CD8-positive, alpha-beta memory T cell (primary cell): Measurements from ENCODE around the gene PVALEF. TPM values are rescaled to one million over a fixed set of nuclear protein-coding genes. Genes with fewer than 3 reads are reported as not detected.

ENCODE experiments used
- CTCF ChIA-PET: fragments of 350-600 bp; sonication (Branson Sonifier 250); formaldehyde crosslinking; loops from one replicate; lab custom pipeline; 2021; ENCODE audit warnings: antibody characterized with exemption; lab: Charles Lee
- POLR2A ChIA-PET: fragments of 350-600 bp; sonication (Branson Sonifier 250); formaldehyde crosslinking; loops from one replicate; lab custom pipeline; 2021; ENCODE audit warnings: antibody characterized with exemption; lab: Charles Lee
- DNase-seq, 5 donors: peaks; one replicate each; pipeline versions ENCODE4 v3.0.0 to v3.0.0-alpha.2; 2020 to 2022; ENCODE audit warnings: mixed read lengths in 1 of 5
- H3K27ac ChIP-seq: one replicate; pipeline ENCODE4 v1.7.0; 2013; ENCODE audit warnings: low read depth, mild to moderate bottlenecking, low read length, moderate library complexity
- H3K27me3 ChIP-seq: 2 replicates; pipeline ENCODE4 v1.7.0; 2013; ENCODE audit warnings: low read length, mild to moderate bottlenecking; ENCODE audit not compliant: insufficient read depth, poor library complexity, severe bottlenecking
- H3K36me3 ChIP-seq: 2 replicates; pipeline ENCODE4 v1.7.0; 2013; ENCODE audit warnings: mild to moderate bottlenecking, low read length, moderate library complexity; ENCODE audit not compliant: insufficient read depth
- H3K4me1 ChIP-seq: 2 replicates; pipeline ENCODE4 v1.7.0; 2013; ENCODE audit warnings: mild to moderate bottlenecking, low read length, moderate library complexity; ENCODE audit not compliant: insufficient read depth
- H3K4me3 ChIP-seq: 2 replicates; pipeline ENCODE4 v1.7.0; 2013; ENCODE audit warnings: mild to moderate bottlenecking, low read length
- H3K9me3 ChIP-seq: 2 replicates; pipeline ENCODE4 v1.7.0; 2013; ENCODE audit warnings: mild to moderate bottlenecking, low read length
- H3K27ac Mint-ChIP-seq, 8 donors: one replicate each; pipeline ENCODE4 v1.8.0; 2020 to 2021; ENCODE audit warnings: mixed read lengths in 8 of 8, mild to moderate bottlenecking in 6 of 8, inconsistent platforms in 3 of 8, moderate library complexity in 3 of 8
- H3K27me3 Mint-ChIP-seq, 2 donors: one replicate each; pipeline ENCODE4 v1.8.0; 2020 to 2021; ENCODE audit warnings: mixed read lengths in 2 of 2, mild to moderate bottlenecking in 1 of 2, moderate library complexity in 1 of 2
- H3K36me3 Mint-ChIP-seq, 3 donors: one replicate each; pipeline ENCODE4 v1.8.0; 2020 to 2021; ENCODE audit warnings: mixed read lengths in 3 of 3, inconsistent platforms in 1 of 3, mild to moderate bottlenecking in 1 of 3
- H3K4me1 Mint-ChIP-seq, 3 donors: one replicate each; pipeline ENCODE4 v1.8.0; 2020 to 2021; ENCODE audit warnings: mixed read lengths in 3 of 3, inconsistent platforms in 1 of 3, mild to moderate bottlenecking in 1 of 3
- H3K4me3 Mint-ChIP-seq, 7 donors: one replicate each; pipeline ENCODE4 v1.8.0; 2020 to 2021; ENCODE audit warnings: mixed read lengths in 7 of 7, mild to moderate bottlenecking in 6 of 7, moderate library complexity in 4 of 7, inconsistent platforms in 2 of 7
- H3K9me3 Mint-ChIP-seq, 5 donors: one replicate each; pipeline ENCODE4 v1.8.0; 2020 to 2022; ENCODE audit warnings: mixed read lengths in 5 of 5, mild to moderate bottlenecking in 3 of 5, moderate library complexity in 2 of 5, inconsistent platforms in 1 of 5
- polyA plus RNA-seq: library from polyadenylated mRNA; unstranded; fragments of 300-500 nt; fragmentation: Illumina TruSeq; gene quantifications from one replicate; pipeline ENCODE4 v1.2.3, GENCODE V29; 2021
- total RNA-seq, 2 experiments: library from RNA; stranded (reverse); gene quantifications; one replicate each; pipeline ENCODE4 v1.2.3, GENCODE V29; 2021

The PVALEF gene
- total and polyA plus RNA-seq, 3 experiments from 2014 or later = not detected

- no peak for DNase-seq
- Mint-ChIP-seq H3K4me1 (no peaks in the 10 kb centered on the region), H3K9me3 (no peaks in the 10 kb centered on the region), H3K27ac (peak overlapping the region in 1 of 8 donors; percentile 17), H3K27me3 (peaks cover 2 to 8% of the 10 kb centered on the region in 2 donors), H3K4me3 (no peak overlapping the region), H3K36me3 (no peaks in the 10 kb centered on the region)
- ChIA-PET POLR2A (no interaction called here), CTCF (no interaction called here)
- Histone ChIP-seq H3K27ac (no peak overlapping the region), H3K4me3 (no peak overlapping the region), H3K27me3 (no peaks in the 10 kb centered on the region), H3K4me1 (no peaks in the 10 kb centered on the region), H3K9me3 (no peaks in the 10 kb centered on the region), H3K36me3 (no peaks in the 10 kb centered on the region)
Observed at GRCh38 chr17:81184555-81184954, 19.2 kb downstream of the PVALEF start.

DNA sequence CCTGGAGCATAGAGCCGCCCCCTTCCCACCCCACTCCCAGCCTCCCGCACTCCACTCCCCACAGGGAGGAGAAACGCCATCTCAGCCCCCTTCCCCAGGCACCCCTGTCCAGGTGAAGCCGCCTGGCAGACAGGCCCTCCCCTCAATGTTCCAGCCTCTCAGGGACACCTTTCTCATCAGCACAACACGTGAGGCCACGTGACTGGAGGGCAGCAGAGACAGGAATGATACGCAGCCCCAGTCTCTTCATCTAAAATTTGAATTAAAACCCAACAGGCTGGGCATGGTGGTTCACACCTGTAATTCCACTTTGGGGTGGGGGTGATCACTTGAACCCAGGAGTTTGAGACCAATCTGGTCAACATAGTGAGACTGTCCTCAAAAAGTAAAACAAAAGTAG is 20.9 kb downstream of the PVALEF start:
- no peaks in the 10 kb centered on the region for H3K9me3 Mint-ChIP-seq
- no peak overlapping the region for H3K27ac Mint-ChIP-seq
- peaks cover 2 to 8% of the 10 kb centered on the region in 2 donors for H3K27me3 Mint-ChIP-seq
- ChIA-PET CTCF (no interaction called here), POLR2A (no interaction called here)
- H3K27me3 ChIP-seq = no peaks in the 10 kb centered on the region
- no peaks in the 10 kb centered on the region for H3K4me1 Mint-ChIP-seq
- no peak overlapping the region for H3K27ac ChIP-seq
- DNase-seq = no peak
- H3K4me1 ChIP-seq = no peaks in the 10 kb centered on the region
- no peaks in the 10 kb centered on the region for H3K36me3 ChIP-seq
- H3K36me3 Mint-ChIP-seq = no peaks in the 10 kb centered on the region
- no peaks in the 10 kb centered on the region for H3K9me3 ChIP-seq
- H3K4me3 Mint-ChIP-seq = no peak overlapping the region
- H3K4me3 ChIP-seq = no peak overlapping the region

DNA sequence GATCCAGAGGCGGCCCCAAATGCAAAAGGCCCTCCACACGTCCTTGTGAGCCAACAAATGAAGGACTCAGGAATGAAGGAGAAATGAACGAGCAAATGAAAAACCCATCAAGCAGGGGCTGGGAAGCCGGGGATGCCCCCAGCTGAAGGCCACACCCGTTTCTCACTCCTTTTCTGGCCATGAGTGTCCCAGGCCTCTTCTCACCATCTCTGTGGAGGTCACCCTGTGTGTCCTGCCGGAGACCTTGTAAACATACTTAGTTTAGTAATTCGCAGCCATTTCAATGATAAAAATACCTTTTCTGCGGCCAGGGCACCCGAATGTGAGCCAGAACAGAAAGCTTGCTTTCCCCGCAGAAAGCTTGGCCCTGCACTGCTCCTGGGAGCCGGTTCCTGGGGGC is 21.8 kb downstream of the PVALEF start:
- Histone ChIP-seq H3K27me3 (no peaks in the 10 kb centered on the region), H3K27ac (no peak overlapping the region), H3K9me3 (no peaks in the 10 kb centered on the region), H3K4me1 (no peaks in the 10 kb centered on the region), H3K4me3 (no peak overlapping the region), H3K36me3 (no peaks in the 10 kb centered on the region)
- no peak overlapping the region for H3K27ac Mint-ChIP-seq
- DNase-seq = no peak
- CTCF ChIA-PET = no interaction called here
- POLR2A ChIA-PET = no interaction called here
- H3K27me3 Mint-ChIP-seq = peaks cover 2 to 8% of the 10 kb centered on the region in 2 donors
- no peaks in the 10 kb centered on the region for H3K4me1 Mint-ChIP-seq
- no peak overlapping the region for H3K4me3 Mint-ChIP-seq
- no peaks in the 10 kb centered on the region for H3K9me3 Mint-ChIP-seq
- H3K36me3 Mint-ChIP-seq = no peaks in the 10 kb centered on the region

DNA sequence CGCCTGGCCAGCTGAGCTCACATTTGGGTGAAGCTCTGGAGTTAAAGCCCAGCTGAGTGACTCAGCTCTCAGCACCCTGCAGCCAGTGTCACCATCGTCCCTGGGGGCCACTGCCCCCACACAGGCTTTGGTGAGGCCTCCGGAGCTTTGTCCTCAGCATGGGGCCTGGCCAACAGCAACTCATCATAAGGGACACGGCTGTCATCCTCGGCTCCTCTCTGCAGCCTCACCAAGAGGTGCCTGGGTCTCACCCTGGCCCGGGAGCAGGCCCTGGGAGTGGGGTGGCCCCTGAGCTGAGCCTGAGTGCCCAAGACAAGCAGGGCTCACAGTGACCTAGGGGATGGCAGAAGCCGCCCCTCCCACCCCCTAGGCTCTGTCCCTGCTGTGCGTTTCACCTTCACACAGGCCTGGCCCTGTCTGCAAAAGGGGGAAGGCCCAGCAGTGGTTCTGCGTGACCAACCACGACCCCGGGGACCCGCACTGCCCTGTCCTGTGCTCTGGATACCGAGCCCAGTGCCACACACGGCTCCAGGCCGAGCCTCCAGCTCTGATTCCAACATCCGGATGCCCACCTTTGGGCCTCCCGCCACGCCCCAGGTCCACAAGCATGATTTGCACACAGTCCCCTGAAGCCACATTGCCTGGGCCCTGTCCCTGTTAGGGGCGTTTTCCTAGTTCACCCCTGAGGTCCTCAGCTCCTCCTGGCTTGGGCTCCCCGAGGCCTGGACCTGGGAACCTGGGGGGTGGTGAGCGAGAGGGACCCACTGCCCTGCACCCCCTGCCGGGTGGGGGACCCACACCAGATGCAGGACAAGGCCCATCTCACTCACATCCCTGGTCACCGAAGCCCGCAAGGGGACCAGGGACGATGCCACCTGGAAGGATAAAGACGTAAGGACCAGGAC is 22.5 kb downstream of the PVALEF start:
- Histone ChIP-seq H3K36me3 (no peaks in the 10 kb centered on the region), H3K9me3 (no peaks in the 10 kb centered on the region), H3K4me3 (no peak overlapping the region), H3K27me3 (no peaks in the 10 kb centered on the region), H3K27ac (no peak overlapping the region), H3K4me1 (no peaks in the 10 kb centered on the region)
- POLR2A ChIA-PET = no interaction called here
- Mint-ChIP-seq H3K36me3 (no peaks in the 10 kb centered on the region), H3K9me3 (no peaks in the 10 kb centered on the region), H3K27ac (no peak overlapping the region), H3K27me3 (peaks cover under 1 to 8% of the 10 kb centered on the region in 2 donors), H3K4me3 (no peak overlapping the region), H3K4me1 (no peaks in the 10 kb centered on the region)
- DNase-seq = no peak
- CTCF ChIA-PET = no interaction called here

GRCh38 chr17:81188491-81188840 is 23.2 kb downstream of the PVALEF start:
- ChIA-PET POLR2A (interaction anchor here (0.6 kb wide), 1 partner anchor 710 kb away, joined by 10 read pairs; no protein-coding TSS in a partner anchor), CTCF (interaction anchor here (0.9 kb wide), 1 partner anchor 17 kb away, joined by 3 read pairs; no protein-coding TSS in a partner anchor)
- Mint-ChIP-seq H3K36me3 (no peaks in the 10 kb centered on the region), H3K27me3 (peaks cover 0 to 8% of the 10 kb centered on the region in 2 donors), H3K4me3 (no peak overlapping the region), H3K9me3 (no peaks in the 10 kb centered on the region), H3K4me1 (no peaks in the 10 kb centered on the region), H3K27ac (no peak overlapping the region)
- H3K4me1 ChIP-seq = no peaks in the 10 kb centered on the region
- no peak overlapping the region for H3K4me3 ChIP-seq
- H3K27ac ChIP-seq = no peak overlapping the region
- H3K36me3 ChIP-seq = no peaks in the 10 kb centered on the region
- no peaks in the 10 kb centered on the region for H3K9me3 ChIP-seq
- DNase-seq = no peak
- H3K27me3 ChIP-seq = no peaks in the 10 kb centered on the region

DNA sequence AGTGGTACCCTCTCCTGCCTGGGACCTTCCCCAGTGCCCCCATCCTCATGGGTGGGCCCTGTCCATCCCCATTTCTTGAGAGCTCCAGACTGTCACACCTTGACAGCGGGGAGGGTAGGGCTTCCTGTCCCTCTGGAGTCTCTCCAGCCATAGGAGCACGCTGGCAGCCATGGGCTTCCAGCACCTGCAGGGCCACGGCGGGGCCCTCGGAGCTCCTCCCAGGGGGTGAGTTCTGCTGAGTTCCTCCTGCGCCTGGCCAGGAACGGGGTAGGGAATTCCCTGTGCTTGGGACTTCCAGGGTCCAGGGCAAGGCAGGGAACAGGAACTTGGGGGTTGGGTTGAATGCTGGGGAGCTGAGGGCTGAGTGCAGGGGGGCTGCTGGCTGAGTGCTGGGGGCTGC is 23.7 kb downstream of the PVALEF start:
- Mint-ChIP-seq H3K4me1 (no peaks in the 10 kb centered on the region), H3K36me3 (no peaks in the 10 kb centered on the region), H3K4me3 (no peak overlapping the region), H3K27ac (no peak overlapping the region), H3K27me3 (peaks cover 0 to 7% of the 10 kb centered on the region in 2 donors), H3K9me3 (no peaks in the 10 kb centered on the region)
- Histone ChIP-seq H3K4me3 (no peak overlapping the region), H3K27ac (no peak overlapping the region), H3K4me1 (no peaks in the 10 kb centered on the region), H3K36me3 (no peaks in the 10 kb centered on the region), H3K27me3 (no peaks in the 10 kb centered on the region), H3K9me3 (no peaks in the 10 kb centered on the region)
- ChIA-PET CTCF (interaction anchor here (0.9 kb wide), 1 partner anchor 16 kb away, joined by 3 read pairs; no protein-coding TSS in a partner anchor), POLR2A (interaction anchor here (0.6 kb wide), 1 partner anchor 711 kb away, joined by 10 read pairs; no protein-coding TSS in a partner anchor)
- DNase-seq = no peak

DNA sequence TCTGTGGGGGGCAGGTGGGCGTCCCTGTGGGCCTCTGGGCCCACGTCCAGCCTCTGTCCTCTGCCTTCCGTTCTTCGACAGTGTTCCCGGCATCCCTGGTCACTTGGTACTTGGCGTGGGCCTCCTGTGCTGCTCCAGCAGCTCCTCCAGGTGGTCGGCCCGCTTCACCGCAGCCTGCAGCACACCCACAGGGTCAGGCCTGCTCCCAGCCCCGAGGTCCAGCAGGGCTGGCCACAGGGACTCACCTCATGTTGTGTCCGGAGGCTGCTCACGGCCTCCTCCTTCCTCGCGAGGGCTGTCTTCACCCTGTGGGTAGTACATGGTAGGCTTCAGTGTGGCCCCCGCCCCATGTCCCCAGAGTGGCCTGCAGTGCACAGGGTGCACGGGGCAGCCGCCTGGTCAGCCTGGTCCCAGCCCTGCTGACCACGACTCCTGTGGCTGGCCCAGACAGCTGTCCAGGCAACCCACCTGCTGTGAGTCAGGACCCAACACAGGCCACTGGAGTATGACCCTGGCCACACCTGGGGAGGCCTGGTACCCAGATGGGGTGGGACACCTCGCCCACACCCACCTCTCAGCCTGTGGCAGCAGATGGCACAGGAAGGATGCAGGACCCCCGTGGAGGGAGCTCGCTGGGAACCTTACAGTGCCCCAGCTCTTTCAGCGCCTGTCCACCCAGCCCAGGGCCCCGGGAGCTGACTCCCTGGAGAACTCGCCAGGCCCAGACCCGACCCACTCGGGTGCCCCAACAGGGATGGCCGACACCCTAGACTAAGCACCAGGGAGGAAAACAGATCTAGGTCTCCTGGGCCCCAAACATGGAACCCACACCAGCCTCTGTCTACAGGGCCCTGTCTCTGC is 24.6 kb downstream of the PVALEF start:
- Histone ChIP-seq H3K27ac (no peak overlapping the region), H3K9me3 (no peaks in the 10 kb centered on the region), H3K4me1 (no peaks in the 10 kb centered on the region), H3K27me3 (no peaks in the 10 kb centered on the region), H3K36me3 (no peaks in the 10 kb centered on the region), H3K4me3 (no peak overlapping the region)
- CTCF ChIA-PET = no interaction called here
- no peak for DNase-seq
- Mint-ChIP-seq H3K4me3 (no peak overlapping the region), H3K4me1 (no peaks in the 10 kb centered on the region), H3K27ac (no peak overlapping the region), H3K27me3 (peaks cover 0 to 3% of the 10 kb centered on the region in 2 donors), H3K36me3 (no peaks in the 10 kb centered on the region), H3K9me3 (no peaks in the 10 kb centered on the region)
- POLR2A ChIA-PET = no interaction called here

DNA sequence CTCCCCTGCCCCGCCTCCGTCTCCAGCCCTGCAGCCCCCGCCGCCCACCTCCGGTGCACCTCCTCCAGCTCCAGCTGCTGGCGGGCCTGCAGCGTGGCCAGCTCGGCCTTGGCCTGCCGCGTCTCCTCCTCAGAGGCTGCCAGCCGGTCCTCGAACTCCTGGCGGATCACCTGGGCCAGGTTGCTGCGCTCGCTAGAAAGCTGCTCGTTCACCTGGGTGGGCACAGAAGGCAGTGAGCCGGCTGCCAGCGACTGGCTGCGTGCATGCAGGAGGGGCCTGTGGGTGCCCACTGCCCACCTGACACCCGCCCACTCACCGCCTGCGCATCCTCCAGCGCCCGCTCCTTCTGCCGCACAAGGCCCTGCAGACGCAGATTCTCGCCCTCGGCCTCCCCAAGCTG is 25.3 kb downstream of the PVALEF start:
- Mint-ChIP-seq H3K27me3 (no peaks in the 10 kb centered on the region), H3K27ac (no peak overlapping the region), H3K36me3 (no peaks in the 10 kb centered on the region), H3K9me3 (no peaks in the 10 kb centered on the region), H3K4me1 (no peaks in the 10 kb centered on the region), H3K4me3 (no peak overlapping the region)
- no peaks in the 10 kb centered on the region for H3K36me3 ChIP-seq
- no peaks in the 10 kb centered on the region for H3K4me1 ChIP-seq
- H3K9me3 ChIP-seq = no peaks in the 10 kb centered on the region
- ChIA-PET POLR2A (no interaction called here), CTCF (no interaction called here)
- no peak for DNase-seq
- H3K4me3 ChIP-seq = no peak overlapping the region
- H3K27ac ChIP-seq = no peak overlapping the region
- no peaks in the 10 kb centered on the region for H3K27me3 ChIP-seq
